Psoas muscle (tissue), 8 donors: ENCODE measurements around the gene IZUMO1. TPM values are rescaled to one million over a fixed set of nuclear protein-coding genes. Genes with fewer than 3 reads are reported as not detected.
A peak's percentile ranks its signal among the peaks of the same experiment; 100 is the strongest.

ENCODE experiments used
- ATAC-seq, 4 donors: fragments of 200-7000 bp; cut with Tn5 transposase; one replicate each; pipeline ENCODE4 v1.9.1; 2020; ENCODE audit warnings: moderate library complexity in 3 of 4, mild to moderate bottlenecking in 2 of 4
- DNase-seq, 2 donors: peaks; one replicate each; pipeline ENCODE4 v3.0.0-alpha.2; 2020
- H3K27ac ChIP-seq: fragments of 200-600 bp; one replicate; pipeline ENCODE4 v1.8.0; 2022
- H3K27me3 ChIP-seq, 3 donors: fragments of 200-600 bp in 1 of 3; one replicate each; pipeline versions ENCODE4 v1.6.1 to v1.8.0; 2013 to 2022; ENCODE audit warnings: low read length in 2 of 3, mild to moderate bottlenecking in 2 of 3, moderate library complexity in 1 of 3; ENCODE audit not compliant: insufficient read depth in 3 of 3
- H3K36me3 ChIP-seq, 2 donors: fragments of 200-600 bp in 1 of 2; one replicate each; pipeline versions ENCODE4 v1.6.1 to v1.8.0; 2013 to 2022; ENCODE audit warnings: low read depth in 1 of 2, mild to moderate bottlenecking in 1 of 2, moderate library complexity in 1 of 2; ENCODE audit not compliant: insufficient read depth in 1 of 2
- H3K4me1 ChIP-seq: fragments of 200-600 bp; one replicate; pipeline ENCODE4 v1.8.0; 2022
- H3K4me3 ChIP-seq: fragments of 200-600 bp; one replicate; pipeline ENCODE4 v1.8.0; 2022; ENCODE audit warnings: mild to moderate bottlenecking
- H3K9me3 ChIP-seq: fragments of 200-600 bp; one replicate; pipeline ENCODE4 v1.8.0; 2022
- CTCF ChIP-seq: fragments of 200-600 bp; IDR thresholded peaks from one replicate; pipeline ENCODE4 v1.8.0; 2022; ENCODE audit warnings: antibody characterized with exemption
- WGBS, 3 donors: extraction: QIAGEN DNeasy Blood & Tissue Kit; methylation state at CpG; one replicate each; pipeline versions ENCODE4 v1.1.6 to v1.1.7; 2013; 5-methylcytosine and 5-hydroxymethylcytosine counted together
- intact Hi-C, 2 donors: fragments of 100-400 bp; cut with DNase I; formaldehyde crosslinking; loops; one replicate each; pipeline versions ENCODE4 v1.11.0 to v1.14.2; 2022
- polyA plus RNA-seq, 3 donors: library from polyadenylated mRNA; stranded (reverse); fragments of 200-250 nt; gene quantifications; one replicate each; pipeline ENCODE4 v1.2.3, GENCODE V29; 2013
- total RNA-seq, 4 donors: library from RNA; stranded (reverse); fragmentation: NEBNext Ultra II Directional in 2 of 4; extraction: Animal tissue kit (Norgen Biotek cat#: 25700) in 2 of 4; gene quantifications; one replicate each; pipeline versions ENCODE4 v1.2.1 to v1.2.4, GENCODE V29; 2021 to 2023
- donor health status: healthy with polysubstance abuse.
- donor health status: DM: no; HTN: no; CAD: no; lungs with moderate emphysema.
- donor health status: Bipolar disorder and iron deficiency.
- donor health status: healthy.
- donor health status: DM: yes; HTN: yes; CAD: no.
- donor health status: DM: no; HTN: no; CAD: no.
- donor health status: DM: no; HTN: no; CAD: no.
- donor health status: DM: yes; HTN: yes; CAD: no.

IZUMO1 gene
- total and polyA plus RNA-seq, 7 donors = 0.18 to 0.76 (median 0.36) TPM; not detected in 2

GRCh38 chr19:48740164-48740972, 6.3 kb downstream of the IZUMO1 start, which contains the start of gene RASIP1:
Gene RASIP1, minus strand, starts transcription at chr19:48740610. Its CDS starts 328 bp downstream, at chr19:48740282.
- H3K4me1 ChIP-seq = peaks cover 5% of the 10 kb centered on the region
- no peaks in the 10 kb centered on the region for H3K27me3 ChIP-seq
- peak in 1 of 2 donors; percentile 75 for DNase-seq
- 58 to 69% (median 62%) methylated on average over 27 of the region's 27 CpGs for WGBS, 3 donors
- no peaks in the 10 kb centered on the region for H3K36me3 ChIP-seq
- TF ChIP-seq CTCF = no peak
- intact Hi-C loops = loop anchor here (5.0 kb wide), 2 partner anchors 63 to 93 kb away; partner anchors contain the start of gene CA11 (in 1 of the 2)
- H3K9me3 ChIP-seq = no peaks in the 10 kb centered on the region
- peak within 1 kb of the TSS; percentile 68 for H3K4me3 ChIP-seq
- H3K27ac ChIP-seq = peak within 1 kb of the TSS; percentile 78
- no peak for ATAC-seq

GRCh38 chr19:48739404-48740163, 7.1 kb downstream of the IZUMO1 start:
- intact Hi-C loops = loop anchor here (5.0 kb wide), 2 partner anchors 62 to 92 kb away; partner anchors contain the start of gene CA11 (in 1 of the 2)
- 16 to 27% (median 16%) methylated on average over 45 to 51 of the region's 51 CpGs for WGBS, 3 donors
- Histone ChIP-seq H3K4me3 (peak overlapping the region; percentile 68), H3K4me1 (peaks cover 5% of the 10 kb centered on the region), H3K27ac (peak overlapping the region; percentile 78), H3K27me3 (no peaks in the 10 kb centered on the region), H3K36me3 (peaks cover 0 to 6% of the 10 kb centered on the region in 2 donors), H3K9me3 (no peaks in the 10 kb centered on the region)
- ATAC-seq (peak in 1 of 4 donors; percentile 2), DNase-seq (no peak)
- TF ChIP-seq CTCF = no peak

- intact Hi-C loops = loop anchor here in 1 of 2 donors (5.0 kb wide), 1 partner anchor 61 kb away; no protein-coding TSS in a partner anchor
- H3K27me3 ChIP-seq = no peaks in the 10 kb centered on the region
- ATAC-seq (peak; percentile 91 to 94 (median 92)), DNase-seq (peak; percentile 94 to 96)
- 2 to 3% (median 2%) methylated on average over 38 to 95 of the region's 96 CpGs for WGBS, 3 donors
- H3K36me3 ChIP-seq = peaks cover 0 to 6% of the 10 kb centered on the region in 2 donors
- peak overlapping the region; percentile 78 for H3K27ac ChIP-seq
- TF ChIP-seq CTCF = peak; percentile 47
- peaks cover 5% of the 10 kb centered on the region for H3K4me1 ChIP-seq
- H3K4me3 ChIP-seq = peak overlapping the region; percentile 68
- no peaks in the 10 kb centered on the region for H3K9me3 ChIP-seq
Measured at GRCh38 chr19:48738557-48739403, 7.9 kb downstream of the IZUMO1 start.

GRCh38 chr19:48737360-48737998, 9.2 kb downstream of the IZUMO1 start:
- WGBS, 3 donors = 56 to 70% (median 60%) methylated on average over 22 of the region's 22 CpGs
- no peak for TF ChIP-seq CTCF
- Histone ChIP-seq H3K27ac (no peak overlapping the region), H3K4me3 (no peak overlapping the region), H3K36me3 (peaks cover 0 to 6% of the 10 kb centered on the region in 2 donors), H3K9me3 (no peaks in the 10 kb centered on the region), H3K27me3 (no peaks in the 10 kb centered on the region), H3K4me1 (peaks cover 5% of the 10 kb centered on the region)
- ATAC-seq (no peak), DNase-seq (no peak)
- intact Hi-C loops = loop anchor here in 1 of 2 donors (5.0 kb wide), 1 partner anchor 60 kb away; no protein-coding TSS in a partner anchor
